GM19324 (cell line): Measurements from ENCODE around the gene HAO2.
"Not testable (repeated sequence)": the region's sequence is repeated elsewhere in the genome, so short reads cannot be mapped to it uniquely, and the experiment has no call there.

Experiments
- ATAC-seq: cut with Tn5 transposase; IDR thresholded peaks from one replicate; pipeline ENCODE4 v1.9.1; 2021; ENCODE audit warnings: mild to moderate bottlenecking, moderate library complexity; ENCODE audit not compliant: unreplicated experiment, low FRiP score

HAO2 gene

GRCh38 chr1:119376594-119376993, 8.0 kb downstream of the HAO2 start:
- ATAC-seq, result no peak

DNA sequence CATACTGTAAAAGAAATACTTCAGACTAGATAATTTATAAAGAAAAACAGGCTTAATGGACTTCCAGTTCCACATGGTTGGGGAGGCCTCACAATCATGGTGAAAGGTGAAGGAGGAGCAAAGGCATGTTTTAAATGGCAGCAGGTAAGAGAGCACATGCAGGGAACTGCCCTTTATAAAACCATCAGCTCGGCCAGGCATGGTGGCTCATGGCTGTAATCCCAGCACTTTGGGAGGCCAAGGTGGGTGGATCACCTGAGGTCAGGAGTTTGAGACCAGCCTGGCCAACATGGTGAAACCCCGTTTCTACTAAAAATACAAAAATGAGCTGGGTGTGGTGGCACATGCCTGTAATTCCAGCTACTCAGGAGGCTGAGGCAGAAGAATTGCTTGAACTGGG, 9.0 kb downstream of the HAO2 start:
- ATAC-seq, result not testable (repeated sequence)

- ATAC-seq, result no peak
Observed at GRCh38 chr1:119379117-119379516, 10.5 kb downstream of the HAO2 start.

DNA sequence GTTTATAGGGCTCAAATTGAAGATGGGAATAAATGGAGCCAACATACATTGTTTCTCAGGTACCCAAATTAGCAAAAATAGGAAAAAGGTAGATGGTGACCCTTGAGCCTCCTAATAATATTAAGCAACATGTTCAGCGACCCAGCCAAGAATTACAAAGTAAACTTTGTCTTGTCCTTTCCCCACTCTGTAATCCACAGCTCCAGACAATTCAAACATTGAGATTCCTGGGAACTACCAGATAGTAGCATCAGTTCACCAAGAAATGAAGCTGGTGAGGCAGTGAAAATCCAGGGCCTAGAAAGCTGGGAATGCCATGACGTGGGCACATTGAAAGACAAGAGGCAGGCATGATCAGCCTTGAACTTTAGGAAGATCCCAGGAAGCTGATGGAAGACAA, 11.7 kb downstream of the HAO2 start:
- no peak for ATAC-seq

DNA sequence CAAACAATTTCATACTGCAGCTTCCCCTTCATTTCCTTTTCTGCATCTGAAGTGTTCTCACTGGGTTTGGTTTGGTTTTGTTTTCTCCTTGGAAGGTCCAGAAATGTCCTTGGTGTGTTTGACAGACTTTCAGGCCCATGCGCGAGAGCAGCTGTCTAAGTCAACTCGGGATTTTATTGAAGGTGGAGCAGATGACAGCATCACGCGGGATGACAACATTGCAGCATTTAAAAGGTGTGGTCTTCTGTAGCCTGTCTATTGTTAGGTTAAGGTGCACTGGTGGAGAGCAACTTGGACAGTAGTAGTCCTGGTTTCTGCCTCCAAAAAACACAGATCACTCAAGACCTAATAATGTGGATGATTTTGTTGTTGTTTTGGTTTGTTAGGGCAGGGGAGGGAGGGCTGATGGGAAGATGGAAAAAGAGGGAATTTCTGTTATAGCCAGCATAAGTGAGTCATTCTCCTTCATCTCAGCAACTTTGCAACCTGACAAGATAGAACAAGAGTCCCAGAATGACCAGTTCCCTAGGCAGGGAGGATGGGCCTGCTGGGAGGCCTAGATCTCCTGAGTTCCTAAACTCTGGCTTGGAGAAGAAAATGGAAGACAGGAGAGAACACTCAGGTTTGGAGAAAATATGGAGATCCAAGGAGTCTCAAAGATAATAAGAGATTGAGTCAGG, 12.5 kb downstream of the HAO2 start:
- no peak for ATAC-seq

GRCh38 chr1:119384591-119384990, 16.0 kb downstream of the HAO2 start:
- ATAC-seq, result no peak

DNA sequence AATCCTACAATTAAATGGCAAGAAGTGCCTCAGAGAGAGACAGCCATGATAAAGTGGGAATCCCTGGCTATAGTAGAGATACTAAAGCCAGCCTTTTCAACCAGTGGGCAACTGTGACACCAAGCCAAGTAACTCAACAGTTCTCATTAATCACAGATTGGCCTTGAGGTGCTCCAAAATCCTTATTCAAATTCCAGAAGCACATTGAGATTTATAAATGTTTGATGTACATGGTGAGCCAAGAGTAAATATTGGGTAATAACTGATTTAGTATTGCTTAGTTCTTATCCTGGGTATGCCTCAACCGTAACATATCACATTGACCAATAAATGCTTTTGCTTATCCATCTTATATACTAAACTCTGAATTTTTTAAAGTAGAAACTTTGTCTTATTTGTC, 17.1 kb downstream of the HAO2 start:
- no peak for ATAC-seq

DNA sequence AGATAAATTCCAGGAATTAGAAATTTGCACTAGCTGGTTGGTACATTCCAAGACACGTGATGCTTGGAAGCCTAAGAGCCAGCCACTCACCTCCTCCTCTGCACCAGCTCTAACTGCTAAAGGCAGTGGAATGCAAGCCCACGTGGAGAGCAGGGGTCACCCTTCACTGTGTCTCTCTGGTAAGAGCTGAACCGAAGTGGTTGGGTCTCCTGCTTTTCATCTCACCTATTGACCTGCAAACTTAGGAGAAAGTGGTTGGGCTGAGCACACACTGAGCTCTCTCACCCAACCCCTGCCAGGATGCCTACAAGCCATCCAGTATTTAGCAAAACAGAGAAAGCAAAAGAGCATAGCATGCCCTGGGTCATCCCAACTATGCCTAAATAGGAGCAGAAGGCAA, 19.3 kb downstream of the HAO2 start:
- ATAC-seq, result no peak

GRCh38 chr1:119388450-119388849, 19.9 kb downstream of the HAO2 start:
- ATAC-seq, result no peak

GRCh38 chr1:119390526-119390925, 21.9 kb downstream of the HAO2 start:
- ATAC-seq, result no peak

- no peak for ATAC-seq
Observed at GRCh38 chr1:119391749-119392148, 23.2 kb downstream of the HAO2 start.

GRCh38 chr1:119394085-119394484, 25.5 kb downstream of the HAO2 start:
- no peak for ATAC-seq

DNA sequence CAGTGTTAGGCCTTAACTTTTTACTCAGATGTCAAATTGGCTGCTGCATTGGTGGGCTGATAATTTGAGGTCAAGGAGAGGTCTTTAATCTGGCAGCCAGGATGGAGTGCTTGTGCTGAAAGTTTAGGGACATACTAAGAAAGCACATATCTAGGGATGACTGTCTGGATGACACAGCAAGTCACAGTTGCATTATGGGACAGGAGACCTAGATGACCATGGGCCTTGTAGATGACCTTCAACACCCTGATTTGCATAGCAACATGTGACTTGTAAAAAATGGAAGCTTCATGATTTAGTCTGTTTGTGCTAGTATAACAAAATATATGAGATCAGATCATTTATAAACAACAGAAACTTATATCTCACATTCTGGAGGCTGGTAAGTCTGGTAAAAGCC, 28.4 kb downstream of the HAO2 start:
- ATAC-seq, result no peak

GRCh38 chr1:119397986-119398385, 29.4 kb downstream of the HAO2 start:
- ATAC-seq, result no peak

DNA sequence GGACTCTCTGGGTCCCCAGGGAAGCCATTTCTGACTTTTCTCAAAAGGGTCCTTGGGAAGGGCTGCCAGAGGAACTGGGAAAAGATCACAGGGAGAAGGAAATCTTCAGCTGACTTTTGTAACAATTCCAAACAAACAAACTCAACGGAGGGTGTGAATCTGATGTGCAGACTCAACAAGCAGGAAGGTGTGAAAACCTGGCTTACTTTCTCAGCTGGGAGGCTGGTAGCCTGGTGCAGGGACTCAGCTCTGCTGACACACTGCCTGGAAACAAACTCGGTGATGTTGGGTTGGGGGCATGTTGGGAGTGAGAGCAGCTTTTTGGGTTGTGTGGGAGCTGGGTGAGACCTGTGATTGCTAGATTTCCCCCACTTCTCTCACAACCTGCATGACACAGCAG, 36.2 kb downstream of the HAO2 start:
- no peak for ATAC-seq

DNA sequence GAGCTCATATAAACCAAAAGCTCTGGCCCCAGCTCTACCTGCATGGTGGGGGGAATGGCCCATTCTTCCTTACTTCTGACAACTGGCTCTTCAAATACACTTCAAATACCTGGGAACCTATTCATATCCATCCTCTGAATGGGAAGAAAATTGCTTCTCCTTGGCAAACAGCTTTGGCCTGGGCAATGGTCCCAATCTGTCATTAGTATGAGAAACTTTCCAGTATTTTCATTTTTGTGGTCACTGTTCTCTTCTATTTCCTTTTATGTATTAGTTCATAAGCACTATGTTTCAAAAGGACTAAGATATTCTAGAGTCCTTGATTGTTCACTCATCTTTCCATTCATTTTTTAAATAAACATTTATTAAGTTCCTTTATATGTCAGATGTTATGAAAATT, 41.1 kb downstream of the HAO2 start:
- ATAC-seq, result no peak

- ATAC-seq, result no peak
Observed at GRCh38 chr1:119410961-119411360, 42.4 kb downstream of the HAO2 start.

DNA sequence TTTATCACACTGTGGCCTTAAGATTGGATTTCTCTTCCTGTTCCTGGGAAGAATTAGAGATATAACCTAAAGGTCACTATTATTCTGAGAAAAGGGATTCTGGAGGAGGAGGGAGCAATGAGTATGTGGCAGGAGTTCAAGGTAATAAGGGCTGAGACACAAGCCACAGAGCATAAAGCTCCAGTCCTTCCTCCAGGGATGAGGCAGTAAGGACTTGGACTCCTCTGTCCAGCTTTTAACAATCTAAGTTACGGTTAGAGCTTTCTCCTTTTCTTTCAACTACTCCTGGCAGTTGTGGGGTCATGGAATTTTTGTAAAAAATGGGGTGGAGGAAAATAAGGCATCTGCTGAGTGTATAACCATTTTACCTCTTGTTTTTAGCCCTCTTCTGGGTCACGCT, 46.4 kb downstream of the HAO2 start, which contains the start of gene HSD3B2:
HSD3B2 (plus strand) TSS at position 201 of the 400 bp plus-strand sequence. CDS start 270 bp downstream, outside the sequence.
- ATAC-seq, result no peak

DNA sequence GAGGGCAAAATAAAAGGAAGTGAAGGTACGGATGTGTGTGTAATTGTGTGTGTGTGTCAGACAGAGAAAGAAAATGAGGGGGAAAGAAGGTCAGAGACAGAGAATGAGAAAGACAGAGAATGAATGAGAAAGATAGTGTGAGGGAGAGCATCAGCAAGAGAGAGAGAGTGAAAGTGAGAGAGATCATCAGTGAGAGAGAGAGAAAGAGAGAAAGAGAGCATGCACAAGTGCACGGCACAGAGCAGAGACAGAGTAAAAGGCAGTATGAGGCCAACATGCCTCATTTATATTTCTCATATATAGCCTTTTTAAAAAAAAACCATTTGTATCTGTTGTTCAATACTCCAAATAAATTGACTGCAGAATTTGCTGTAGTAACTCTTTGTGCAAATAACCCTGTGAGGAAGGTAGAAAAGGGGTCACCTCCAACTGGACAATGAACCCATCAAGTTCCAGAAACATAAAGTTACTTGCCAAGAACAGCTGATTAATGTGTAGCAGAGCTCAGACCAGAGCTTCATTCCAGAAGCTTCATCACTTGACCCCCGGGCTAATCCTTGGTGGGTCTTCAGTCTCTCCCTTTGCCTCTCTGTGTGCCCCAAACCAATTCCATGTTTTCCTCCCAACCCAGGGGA, 47.5 kb downstream of the HAO2 start:
- no peak for ATAC-seq

- ATAC-seq, result no peak
Observed at GRCh38 chr1:119419109-119419508, 50.5 kb downstream of the HAO2 start.

- ATAC-seq, result no peak
Observed at GRCh38 chr1:119420638-119421037, 52.1 kb downstream of the HAO2 start.

- no peak for ATAC-seq
Observed at GRCh38 chr1:119422631-119423030, 54.0 kb downstream of the HAO2 start.
